ENCODE measurements around the gene TIAM2.

TIAM2 gene

GRCh38 chr6:155155787-155156447 is 160.8 kb downstream of the TIAM2 start:
- no peak for TF ChIP-seq CTCF (IDR thresholded peaks at IDR 0.05; ENCODE audit: low read depth, low read length)
- H3K4me3 ChIP-seq (ENCODE audit: low read depth, low read length): no peak overlapping the region

DNA sequence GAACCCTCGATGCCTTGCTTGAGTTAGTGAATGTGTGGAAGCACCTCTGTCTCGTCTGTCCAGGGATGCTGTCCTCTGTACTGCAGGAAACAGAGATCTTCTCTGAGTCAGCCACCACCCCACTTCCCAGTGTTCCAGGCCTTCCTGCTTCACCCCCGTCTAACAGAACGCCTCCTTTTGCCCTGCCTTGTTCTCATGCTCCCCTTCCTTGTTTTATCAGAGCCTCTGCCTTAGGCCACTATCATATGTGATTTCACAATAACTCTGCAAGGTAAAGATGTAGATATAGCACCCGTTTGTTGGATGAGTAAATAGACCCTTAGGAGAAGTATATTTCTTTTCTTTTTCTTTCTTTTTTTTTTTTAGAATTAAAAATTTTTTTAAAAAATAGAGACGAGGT is 162.0 kb downstream of the TIAM2 start:
- no peak for TF ChIP-seq CTCF (IDR thresholded peaks at IDR 0.05; ENCODE audit: low read depth, low read length)
- H3K4me3 ChIP-seq (ENCODE audit: low read depth, low read length): no peak overlapping the region

GRCh38 chr6:155158030-155158843 is 163.1 kb downstream of the TIAM2 start:
- no peak for TF ChIP-seq CTCF (IDR thresholded peaks at IDR 0.05; ENCODE audit: low read depth, low read length)
- H3K4me3 ChIP-seq (ENCODE audit: low read depth, low read length): no peak overlapping the region

DNA sequence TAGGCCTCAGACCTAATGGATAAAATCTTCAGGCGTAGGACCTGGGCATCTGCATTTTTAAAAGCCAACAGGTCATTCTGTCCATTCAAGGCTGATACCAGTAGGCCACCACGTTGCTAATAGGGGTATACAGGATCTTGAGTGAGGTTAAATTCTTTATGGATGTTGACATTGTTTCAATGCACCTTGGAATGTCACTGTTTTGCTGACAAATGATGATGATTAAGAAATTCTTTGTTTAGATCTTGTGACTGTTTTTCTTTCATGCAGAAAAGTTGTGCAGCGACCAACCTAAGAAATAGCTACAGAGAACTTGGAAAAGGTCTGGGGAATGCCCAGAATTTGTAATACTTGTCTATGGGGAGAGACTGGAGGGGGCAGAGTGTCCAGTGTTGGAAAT is 167.6 kb downstream of the TIAM2 start:
- no peak overlapping the region for H3K4me3 ChIP-seq (ENCODE audit: low read depth, low read length)
- TF ChIP-seq CTCF (IDR thresholded peaks at IDR 0.05; ENCODE audit: low read depth, low read length): no peak

GRCh38 chr6:155163601-155164000 is 168.5 kb downstream of the TIAM2 start:
- TF ChIP-seq CTCF (IDR thresholded peaks at IDR 0.05; ENCODE audit: low read depth, low read length): no peak
- H3K4me3 ChIP-seq (ENCODE audit: low read depth, low read length): no peak overlapping the region

DNA sequence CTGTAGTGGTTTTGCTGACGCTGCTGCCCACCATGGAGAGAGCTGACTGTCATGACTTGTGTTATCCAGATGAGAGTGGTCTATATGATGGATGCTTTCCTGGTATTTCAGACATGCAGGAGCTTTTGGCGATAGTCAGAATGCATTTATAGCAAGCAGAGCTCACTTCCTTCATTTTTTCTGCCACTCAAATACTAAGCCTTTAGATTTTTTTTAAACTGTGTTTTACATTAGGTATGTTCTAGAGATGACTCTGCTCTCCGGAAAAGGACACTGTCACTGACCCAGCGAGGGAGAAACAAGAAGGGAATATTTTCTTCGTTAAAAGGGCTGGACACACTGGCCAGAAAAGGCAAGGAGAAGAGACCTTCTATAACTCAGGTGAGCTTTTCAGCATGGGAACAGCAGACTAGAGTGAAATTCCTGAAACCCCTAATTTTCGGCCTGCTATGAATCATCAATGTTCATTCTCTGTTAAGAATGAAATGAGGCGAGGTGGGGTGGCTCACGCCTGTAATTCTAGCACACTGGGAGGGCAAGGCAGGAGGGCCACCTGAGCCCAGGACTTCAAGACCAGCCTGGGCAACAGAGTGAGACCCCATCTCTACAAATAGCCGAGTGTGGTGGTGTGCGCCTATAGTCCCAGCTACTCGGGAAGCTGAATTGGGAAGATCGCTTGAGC is 170.1 kb downstream of the TIAM2 start:
- no peak for TF ChIP-seq CTCF (IDR thresholded peaks at IDR 0.05; ENCODE audit: low read depth, low read length)
- H3K4me3 ChIP-seq (ENCODE audit: low read depth, low read length): no peak overlapping the region

DNA sequence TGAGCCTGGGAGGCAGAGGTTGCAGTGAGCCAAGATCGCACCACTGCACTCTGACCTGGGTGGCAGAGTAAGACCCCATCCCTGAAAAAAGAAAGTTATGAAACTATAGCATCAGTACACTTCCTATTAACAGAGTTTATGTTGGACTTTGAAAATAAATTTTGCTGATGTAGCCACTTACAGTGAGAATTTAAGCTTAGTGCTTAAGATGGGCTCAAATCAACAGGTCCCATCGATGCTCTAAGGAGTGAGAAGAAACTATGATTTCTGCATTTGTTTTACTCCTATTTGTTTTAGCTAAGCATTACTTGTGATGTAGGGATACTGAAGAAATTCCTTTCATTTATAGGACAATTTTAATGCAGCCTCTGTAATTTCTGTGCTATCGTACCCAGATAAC is 175.4 kb downstream of the TIAM2 start:
- H3K4me3 ChIP-seq (ENCODE audit: low read depth, low read length): no peak overlapping the region
- TF ChIP-seq CTCF (IDR thresholded peaks at IDR 0.05; ENCODE audit: low read depth, low read length): no peak

All from WI38 (cell line).